Urinary bladder (tissue), 4 donors: ENCODE results near the gene BCL7B. TPM values are rescaled to one million over a fixed set of nuclear protein-coding genes. Genes with fewer than 3 reads are reported as not detected.
A peak's percentile ranks its signal among the peaks of the same experiment; 100 is the strongest.
"Not testable (repeated sequence)": the region's sequence is repeated elsewhere in the genome, so short reads cannot be mapped to it uniquely, and the experiment has no call there.

Source experiments
- DNase-seq: peaks from one replicate; pipeline ENCODE4 v3.0.0-alpha.2; 2015; ENCODE audit errors: extremely low spot score
- H3K27ac ChIP-seq: one replicate; pipeline ENCODE4 v1.5.1; 2013; ENCODE audit warnings: low read depth, mild to moderate bottlenecking, moderate library complexity
- H3K36me3 ChIP-seq: one replicate; pipeline ENCODE4 v1.6.1; 2013; ENCODE audit warnings: mild to moderate bottlenecking, moderate library complexity; ENCODE audit not compliant: insufficient read depth
- H3K4me1 ChIP-seq: one replicate; pipeline ENCODE4 v1.6.1; 2013; ENCODE audit warnings: mild to moderate bottlenecking, moderate library complexity; ENCODE audit not compliant: insufficient read depth
- H3K4me3 ChIP-seq: one replicate; pipeline ENCODE4 v1.5.1; 2013; ENCODE audit warnings: low read depth, low read length
- WGBS: extraction: QIAGEN DNeasy Blood & Tissue Kit; methylation state at CpG from one replicate; pipeline ENCODE4 v1.1.7; 2013; 5-methylcytosine and 5-hydroxymethylcytosine counted together
- polyA plus RNA-seq: library from polyadenylated mRNA; stranded (reverse); fragments of 200-250 nt; gene quantifications from one replicate; pipeline ENCODE4 v1.2.3, GENCODE V29; 2013
- total RNA-seq: library from RNA; depleted of rRNA; stranded (reverse); fragments of >200 nt; gene quantifications from one replicate; pipeline ENCODE4 v1.2.3, GENCODE V29; 2014
- donor health status: healthy with polysubstance abuse.
- donor health status: healthy.

BCL7B gene
- total and polyA plus RNA-seq, 2 donors = 6.9 to 79.2 TPM

- WGBS = 90% methylated on average over 6 of the region's 6 CpGs
- DNase-seq = no peak
- Histone ChIP-seq H3K4me3 (no peak overlapping the region), H3K36me3 (no peaks in the 10 kb centered on the region), H3K27ac (no peak overlapping the region), H3K4me1 (no peaks in the 10 kb centered on the region)
Observed at GRCh38 chr7:73582664-73583202, 25.2 kb upstream of the BCL7B start.

GRCh38 chr7:73581006-73581405 lies 23.5 kb upstream of the BCL7B start:
- H3K36me3 ChIP-seq, H3K27ac ChIP-seq, DNase-seq, H3K4me3 ChIP-seq, H3K4me1 ChIP-seq: not testable (repeated sequence)
- 81% methylated on average over 9 of the region's 9 CpGs for WGBS

GRCh38 chr7:73578342-73579128 lies 21.0 kb upstream of the BCL7B start, which contains the start of gene TBL2:
Gene TBL2, minus strand, starts transcription at chr7:73578579. Its CDS starts 30 bp downstream, at chr7:73578549.
- Histone ChIP-seq H3K36me3 (no peaks in the 10 kb centered on the region), H3K4me1 (no peaks in the 10 kb centered on the region), H3K4me3 (peak within 1 kb of the TSS; percentile 76), H3K27ac (peak within 1 kb of the TSS; percentile 82)
- peak; percentile 97 for DNase-seq
- WGBS = under 1% methylated on average over 75 of the region's 75 CpGs

GRCh38 chr7:73577627-73578341 lies 20.3 kb upstream of the BCL7B start:
- H3K4me1 ChIP-seq = no peaks in the 10 kb centered on the region
- H3K27ac ChIP-seq = peak overlapping the region; percentile 82
- no peak for DNase-seq
- no peaks in the 10 kb centered on the region for H3K36me3 ChIP-seq
- peak overlapping the region; percentile 76 for H3K4me3 ChIP-seq
- WGBS = 10% methylated on average over 32 of the region's 32 CpGs

- 98% methylated on average over 11 of the region's 11 CpGs for WGBS
- Histone ChIP-seq H3K36me3 (peaks cover 5% of the 10 kb centered on the region), H3K4me3 (no peak overlapping the region), H3K27ac (no peak overlapping the region), H3K4me1 (no peaks in the 10 kb centered on the region)
- no peak for DNase-seq
Observed at GRCh38 chr7:73573791-73574190, 16.3 kb upstream of the BCL7B start.

- no peaks in the 10 kb centered on the region for H3K4me1 ChIP-seq
- no peak for DNase-seq
- peaks cover 5% of the 10 kb centered on the region for H3K36me3 ChIP-seq
- no peak overlapping the region for H3K27ac ChIP-seq
- WGBS = 94% methylated on average over 9 of the region's 9 CpGs
- no peak overlapping the region for H3K4me3 ChIP-seq
Observed at GRCh38 chr7:73573276-73573675, 15.8 kb upstream of the BCL7B start.

GRCh38 chr7:73572767-73573186 lies 15.3 kb upstream of the BCL7B start:
- H3K36me3 ChIP-seq = peaks cover 5% of the 10 kb centered on the region
- no peak overlapping the region for H3K4me3 ChIP-seq
- H3K27ac ChIP-seq = no peak overlapping the region
- no peak for DNase-seq
- H3K4me1 ChIP-seq = no peaks in the 10 kb centered on the region
- 79% methylated on average over 6 of the region's 6 CpGs for WGBS

GRCh38 chr7:73570977-73571376 lies 13.5 kb upstream of the BCL7B start:
- 93% methylated on average over 10 of the region's 10 CpGs for WGBS
- DNase-seq = no peak
- no peaks in the 10 kb centered on the region for H3K4me1 ChIP-seq
- H3K36me3 ChIP-seq = peaks cover 5% of the 10 kb centered on the region
- H3K4me3 ChIP-seq = no peak overlapping the region
- no peak overlapping the region for H3K27ac ChIP-seq

GRCh38 chr7:73570521-73570920 lies 13.0 kb upstream of the BCL7B start:
- DNase-seq = no peak
- Histone ChIP-seq H3K36me3 (peaks cover 5% of the 10 kb centered on the region), H3K4me1 (no peaks in the 10 kb centered on the region), H3K27ac (no peak overlapping the region), H3K4me3 (no peak overlapping the region)
- 97% methylated on average over 22 of the region's 22 CpGs for WGBS

GRCh38 chr7:73569042-73569608 lies 11.6 kb upstream of the BCL7B start:
- Histone ChIP-seq H3K4me3 (no peak overlapping the region), H3K36me3 (peaks cover 5% of the 10 kb centered on the region), H3K27ac (no peak overlapping the region), H3K4me1 (no peaks in the 10 kb centered on the region)
- no peak for DNase-seq
- WGBS = 73% methylated on average over 5 of the region's 5 CpGs

GRCh38 chr7:73567846-73568685 lies 10.6 kb upstream of the BCL7B start:
- Histone ChIP-seq H3K36me3 (peaks cover 5% of the 10 kb centered on the region), H3K27ac (no peak overlapping the region), H3K4me3 (no peak overlapping the region), H3K4me1 (no peaks in the 10 kb centered on the region)
- WGBS = 77% methylated on average over 12 of the region's 12 CpGs
- no peak for DNase-seq

- H3K4me1 ChIP-seq = no peaks in the 10 kb centered on the region
- H3K4me3 ChIP-seq = no peak overlapping the region
- 91% methylated on average over 4 of the region's 4 CpGs for WGBS
- no peak overlapping the region for H3K27ac ChIP-seq
- H3K36me3 ChIP-seq = peaks cover 5% of the 10 kb centered on the region
- DNase-seq = no peak
Observed at GRCh38 chr7:73567140-73567539, 9.7 kb upstream of the BCL7B start.

GRCh38 chr7:73566431-73566830 lies 8.9 kb upstream of the BCL7B start:
- not testable (repeated sequence) for DNase-seq, H3K36me3 ChIP-seq, H3K27ac ChIP-seq, H3K4me3 ChIP-seq, H3K4me1 ChIP-seq
